Gastroesophageal sphincter (tissue), 4 donors: Measurements from ENCODE around the gene NACA. TPM values are rescaled to one million over a fixed set of nuclear protein-coding genes. Genes with fewer than 3 reads are reported as not detected.

Experiments
- ATAC-seq: fragments of 150-250 bp; one replicate; pipeline ENCODE4 v1.9.1; 2016; ENCODE audit warnings: mild to moderate bottlenecking, moderate library complexity
- H3K27ac ChIP-seq, 4 donors: fragments of 200-600 bp; sonication (generic) in 3 of 4; 1 replicate in 3 of 4; 2 replicates in 1 of 4; pipeline ENCODE4 v1.5.1; 2016 to 2019
- H3K27me3 ChIP-seq: fragments of 200-600 bp; sonication (generic); one replicate; pipeline ENCODE4 v1.5.1; 2019
- H3K36me3 ChIP-seq, 2 donors: fragments of 200-600 bp; sonication (generic); one replicate each; pipeline ENCODE4 v1.5.1; 2019; ENCODE audit warnings: control low read depth in 1 of 2
- H3K4me1 ChIP-seq, 3 donors: fragments of 200-600 bp; sonication (generic); 1 replicate in 2 of 3; 2 replicates in 1 of 3; pipeline ENCODE4 v1.5.1; 2016 to 2019; ENCODE audit warnings: control low read depth in 2 of 3
- H3K4me3 ChIP-seq, 2 donors: fragments of 200-600 bp; sonication (generic); one replicate each; pipeline ENCODE4 v1.5.1; 2019; ENCODE audit warnings: mild to moderate bottlenecking in 1 of 2, moderate library complexity in 1 of 2
- H3K9me3 ChIP-seq, 3 donors: fragments of 200-600 bp; sonication (generic); one replicate each; pipeline ENCODE4 v1.5.1; 2017 to 2019; ENCODE audit warnings: control low read depth in 2 of 3
- EP300 ChIP-seq: sonication (generic); formaldehyde crosslinking; IDR thresholded peaks from one replicate; pipeline ENCODE4 v1.6.1; 2017; ENCODE audit warnings: antibody characterized with exemption, mild to moderate bottlenecking
- POLR2A ChIP-seq, 2 donors: fragments of 450-650 bp; IDR thresholded peaks; one replicate each; pipeline ENCODE4 v1.6.1; 2017; ENCODE audit warnings: antibody characterized with exemption in 2 of 2, mild to moderate bottlenecking in 2 of 2, moderate library complexity in 1 of 2
- POLR2AphosphoS5 ChIP-seq: sonication (generic); formaldehyde crosslinking; IDR thresholded peaks from one replicate; pipeline ENCODE4 v1.6.1; 2017; ENCODE audit warnings: antibody characterized with exemption
- WGBS, 2 donors: methylation state at CpG; one replicate each; pipeline ENCODE4 v1.1.5; 2018; ENCODE audit warnings: low coverage in 1 of 2; 5-methylcytosine and 5-hydroxymethylcytosine counted together
- total RNA-seq, 4 donors: library from RNA; depleted of rRNA; stranded (reverse); fragments of >200 nt; gene quantifications; one replicate each; pipeline ENCODE4 v1.1.0, GENCODE V29; 2016
- TF ChIP-seq, protein P1 (sequence below), 4 experiments: fragments of 200-600 bp in 2 of 4; fragments of 450-650 bp in 2 of 4; sonication (generic) in 1 of 4; IDR thresholded peaks; one replicate each; pipeline ENCODE4 v1.5.1; 2017 to 2019; ENCODE audit warnings: antibody characterized with exemption in 4 of 4, mild to moderate bottlenecking in 2 of 4, moderate library complexity in 2 of 4

Gene NACA
- total RNA-seq, 4 donors from 2014 or later, result 1,080 to 1,809 (median 1,519) TPM

DNA sequence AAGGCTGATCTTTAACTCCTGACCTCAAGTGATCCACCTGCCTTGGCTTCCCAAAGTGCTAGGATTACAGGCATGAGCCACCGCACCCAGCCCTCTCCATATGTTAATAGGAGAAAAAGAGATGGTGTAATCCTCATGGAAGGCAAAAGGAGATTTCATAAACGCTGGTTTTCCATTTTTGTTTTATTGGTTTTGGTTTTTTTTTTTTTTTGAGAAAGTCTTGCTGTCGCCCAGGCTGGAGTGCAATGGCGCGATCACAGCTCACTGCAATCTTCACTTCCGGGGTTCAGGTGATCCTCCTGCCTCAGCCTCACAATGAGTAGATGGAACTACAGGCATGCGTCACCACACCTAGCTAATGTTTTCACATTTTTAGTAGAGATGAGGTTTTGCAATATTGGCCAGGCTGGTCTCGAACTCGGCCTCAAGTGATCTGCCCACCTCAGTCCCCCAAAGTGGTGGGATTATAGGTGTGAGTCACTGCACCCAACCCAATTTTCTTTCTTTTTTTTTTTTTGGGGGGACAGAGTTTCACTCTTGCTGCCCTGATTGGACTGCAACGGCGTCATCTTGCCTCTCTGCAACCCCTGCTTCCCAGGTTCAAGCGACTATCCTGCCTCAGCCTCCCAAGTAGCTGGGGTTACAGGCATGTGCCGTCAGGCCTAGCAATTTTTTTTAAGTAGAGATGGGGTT, 45.1 kb downstream of the NACA start:
- H3K4me3 ChIP-seq, result no peak overlapping the region
- no peak overlapping the region for H3K27ac ChIP-seq
- H3K36me3 ChIP-seq, result peaks cover 0 to 17% of the 10 kb centered on the region in 2 donors
- H3K27me3 ChIP-seq, result no peaks in the 10 kb centered on the region
- ATAC-seq, result no peak
- TF ChIP-seq, protein P1, sequence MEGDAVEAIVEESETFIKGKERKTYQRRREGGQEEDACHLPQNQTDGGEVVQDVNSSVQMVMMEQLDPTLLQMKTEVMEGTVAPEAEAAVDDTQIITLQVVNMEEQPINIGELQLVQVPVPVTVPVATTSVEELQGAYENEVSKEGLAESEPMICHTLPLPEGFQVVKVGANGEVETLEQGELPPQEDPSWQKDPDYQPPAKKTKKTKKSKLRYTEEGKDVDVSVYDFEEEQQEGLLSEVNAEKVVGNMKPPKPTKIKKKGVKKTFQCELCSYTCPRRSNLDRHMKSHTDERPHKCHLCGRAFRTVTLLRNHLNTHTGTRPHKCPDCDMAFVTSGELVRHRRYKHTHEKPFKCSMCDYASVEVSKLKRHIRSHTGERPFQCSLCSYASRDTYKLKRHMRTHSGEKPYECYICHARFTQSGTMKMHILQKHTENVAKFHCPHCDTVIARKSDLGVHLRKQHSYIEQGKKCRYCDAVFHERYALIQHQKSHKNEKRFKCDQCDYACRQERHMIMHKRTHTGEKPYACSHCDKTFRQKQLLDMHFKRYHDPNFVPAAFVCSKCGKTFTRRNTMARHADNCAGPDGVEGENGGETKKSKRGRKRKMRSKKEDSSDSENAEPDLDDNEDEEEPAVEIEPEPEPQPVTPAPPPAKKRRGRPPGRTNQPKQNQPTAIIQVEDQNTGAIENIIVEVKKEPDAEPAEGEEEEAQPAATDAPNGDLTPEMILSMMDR (IDR thresholded peaks at IDR 0.05), result no peak
- TF ChIP-seq POLR2A (IDR thresholded peaks at IDR 0.05) (no peak), EP300 (no peak), POLR2AphosphoS5 (no peak)
- WGBS, 2 donors, result 85 to 91% methylated on average over 6 to 10 of the region's 13 CpGs
- H3K4me1 ChIP-seq, result peaks cover 0 to 100% (median 22%) of the 10 kb centered on the region in 3 donors
- no peaks in the 10 kb centered on the region for H3K9me3 ChIP-seq

GRCh38 chr12:56678852-56679251, 46.2 kb downstream of the NACA start:
- Histone ChIP-seq H3K9me3 (no peaks in the 10 kb centered on the region), H3K27me3 (no peaks in the 10 kb centered on the region), H3K27ac (no peak overlapping the region), H3K4me3 (no peak overlapping the region), H3K36me3 (peaks cover 0 to 17% of the 10 kb centered on the region in 2 donors), H3K4me1 (peaks cover 0 to 90% (median 18%) of the 10 kb centered on the region in 3 donors)
- TF ChIP-seq POLR2AphosphoS5 (no peak), EP300 (no peak), POLR2A (IDR thresholded peaks at IDR 0.05) (no peak)
- TF ChIP-seq, protein P1 (IDR thresholded peaks at IDR 0.05), result no peak
- no peak for ATAC-seq
- WGBS, 2 donors, result 90 to 94% methylated on average over 2 of the region's 2 CpGs

DNA sequence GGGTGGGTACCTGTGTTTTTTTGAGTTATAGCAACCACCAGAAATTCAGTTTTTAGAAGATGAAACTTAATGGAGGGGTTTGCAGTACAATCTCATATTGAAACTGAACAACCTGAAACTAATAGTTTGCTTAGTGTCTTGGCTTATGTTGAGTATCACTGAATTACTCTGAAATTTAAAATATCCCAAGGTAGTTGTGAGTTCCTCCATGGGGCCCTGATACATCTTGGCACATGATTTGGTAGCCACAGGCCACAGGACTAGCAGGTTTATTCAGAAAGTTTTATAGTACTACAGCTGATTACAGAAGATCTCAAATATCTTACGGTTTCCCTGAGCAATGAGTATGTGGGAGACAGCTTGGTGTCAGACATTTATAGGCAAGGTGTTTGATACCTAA, 47.4 kb downstream of the NACA start:
- no peak for ATAC-seq
- peaks cover 0 to 17% of the 10 kb centered on the region in 2 donors for H3K36me3 ChIP-seq
- no peak overlapping the region for H3K4me3 ChIP-seq
- peaks cover 0 to 85% (median 13%) of the 10 kb centered on the region in 3 donors for H3K4me1 ChIP-seq
- 63 to 87% methylated on average over 1 of the region's 1 CpG for WGBS, 2 donors
- no peak overlapping the region for H3K27ac ChIP-seq
- no peaks in the 10 kb centered on the region for H3K27me3 ChIP-seq
- TF ChIP-seq EP300, result no peak
- TF ChIP-seq POLR2AphosphoS5, result no peak
- TF ChIP-seq, protein P1 (IDR thresholded peaks at IDR 0.05), result no peak
- no peak for TF ChIP-seq POLR2A (IDR thresholded peaks at IDR 0.05)
- no peaks in the 10 kb centered on the region for H3K9me3 ChIP-seq

DNA sequence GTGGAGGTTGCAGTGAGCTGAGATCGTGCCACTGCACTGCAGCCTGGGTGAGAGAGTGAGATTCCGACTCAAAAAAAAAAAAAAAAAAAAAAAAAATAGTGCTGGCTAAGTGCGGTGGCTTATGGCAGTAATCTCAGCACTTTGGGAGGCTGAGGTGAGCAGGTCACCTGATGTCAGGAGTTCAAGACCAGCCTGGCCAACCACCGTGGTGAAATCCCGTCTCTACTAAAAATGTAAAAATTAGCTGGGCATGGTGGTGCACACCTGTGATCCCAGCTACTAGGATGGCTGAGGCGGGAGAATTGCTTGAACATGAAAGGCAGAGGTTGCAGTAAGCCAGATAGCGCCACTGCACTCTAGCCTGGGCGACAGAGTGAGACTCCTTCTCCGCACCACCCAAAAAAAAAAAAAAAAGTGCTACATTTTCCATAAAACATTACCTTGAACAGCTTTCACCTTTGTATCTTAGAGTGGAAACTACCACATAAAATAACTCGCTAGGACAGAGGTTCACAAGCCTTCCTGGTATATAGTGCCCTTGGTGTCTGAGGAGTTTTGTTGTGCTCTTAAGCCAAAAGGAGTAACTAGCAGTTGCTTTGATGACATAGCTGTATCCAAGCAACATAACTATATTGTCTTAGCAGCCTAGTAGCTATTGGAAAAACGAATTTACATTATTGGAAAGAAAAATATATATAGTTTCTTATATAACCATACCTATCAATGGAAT, 48.1 kb downstream of the NACA start:
- WGBS, 2 donors, result 42 to 71% methylated on average over 2 to 9 of the region's 11 CpGs
- H3K4me3 ChIP-seq, result no peak overlapping the region
- no peaks in the 10 kb centered on the region for H3K9me3 ChIP-seq
- no peak overlapping the region for H3K27ac ChIP-seq
- peaks cover 0 to 85% (median 18%) of the 10 kb centered on the region in 3 donors for H3K4me1 ChIP-seq
- no peaks in the 10 kb centered on the region for H3K27me3 ChIP-seq
- ATAC-seq, result no peak
- TF ChIP-seq POLR2A (IDR thresholded peaks at IDR 0.05) (no peak), EP300 (no peak), POLR2AphosphoS5 (no peak)
- TF ChIP-seq, protein P1 (IDR thresholded peaks at IDR 0.05), result no peak
- peaks cover 0 to 24% of the 10 kb centered on the region in 2 donors for H3K36me3 ChIP-seq
